DMS79 treated with DMSO at 0.1 percent for 48 hours (cell line): ENCODE results near the gene AVP.
"Not testable (repeated sequence)": the region's sequence is repeated elsewhere in the genome, so short reads cannot be mapped to it uniquely, and the experiment has no call there.

ENCODE experiments used
- DNase-seq: peaks from one replicate; lab custom pipeline; 2025; lab: John Stamatoyannopoulos, UW

The AVP gene

DNA sequence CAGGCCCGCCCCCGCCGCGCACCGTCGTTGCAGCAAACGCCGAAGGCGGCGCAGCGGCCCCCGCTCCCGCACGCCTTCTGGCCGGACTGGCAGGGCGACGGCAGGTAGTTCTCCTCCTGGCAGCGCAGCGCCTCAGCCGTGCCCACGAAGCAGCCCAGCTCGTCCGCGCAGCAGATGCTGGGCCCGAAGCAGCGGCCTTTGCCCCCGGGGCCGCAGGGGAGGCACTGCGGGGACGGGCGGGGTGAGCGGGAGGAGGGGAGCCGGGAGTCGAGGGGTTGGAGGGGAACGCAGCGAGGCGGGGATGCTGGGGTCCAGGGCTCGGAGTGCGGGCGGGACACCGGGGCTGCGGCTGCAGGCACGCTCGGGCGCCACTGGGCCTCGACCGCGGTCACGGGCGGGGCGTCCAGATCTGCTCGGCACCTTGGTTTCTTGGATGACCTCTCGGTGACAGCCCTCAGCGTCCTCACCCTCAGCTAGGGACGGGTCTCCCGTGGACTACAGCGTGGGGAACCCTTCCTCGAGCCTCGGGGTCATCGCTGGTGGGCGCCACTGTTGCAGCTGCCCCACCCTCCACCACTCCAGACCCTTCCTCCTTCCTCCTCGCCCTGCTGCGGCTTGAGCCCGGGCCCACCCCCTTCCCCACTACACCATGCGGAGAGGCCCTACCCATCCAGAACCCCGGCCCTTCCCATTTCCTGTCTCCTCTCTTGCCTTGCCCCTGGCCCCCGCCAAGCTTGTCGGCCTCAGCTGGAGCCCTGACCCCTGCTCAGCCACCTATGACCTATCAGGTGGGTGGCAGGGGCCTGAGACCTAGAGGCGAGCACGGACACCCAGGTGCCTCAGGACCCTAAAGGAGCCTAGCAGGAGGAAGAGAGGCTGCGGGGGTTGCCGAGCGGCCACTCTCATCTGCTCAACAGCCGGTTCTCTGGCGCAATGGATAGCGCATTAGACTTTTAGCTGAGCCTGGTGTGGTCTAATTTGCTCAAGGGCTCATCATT lies 1.3 kb downstream of the AVP start:
- no peak for DNase-seq

DNA sequence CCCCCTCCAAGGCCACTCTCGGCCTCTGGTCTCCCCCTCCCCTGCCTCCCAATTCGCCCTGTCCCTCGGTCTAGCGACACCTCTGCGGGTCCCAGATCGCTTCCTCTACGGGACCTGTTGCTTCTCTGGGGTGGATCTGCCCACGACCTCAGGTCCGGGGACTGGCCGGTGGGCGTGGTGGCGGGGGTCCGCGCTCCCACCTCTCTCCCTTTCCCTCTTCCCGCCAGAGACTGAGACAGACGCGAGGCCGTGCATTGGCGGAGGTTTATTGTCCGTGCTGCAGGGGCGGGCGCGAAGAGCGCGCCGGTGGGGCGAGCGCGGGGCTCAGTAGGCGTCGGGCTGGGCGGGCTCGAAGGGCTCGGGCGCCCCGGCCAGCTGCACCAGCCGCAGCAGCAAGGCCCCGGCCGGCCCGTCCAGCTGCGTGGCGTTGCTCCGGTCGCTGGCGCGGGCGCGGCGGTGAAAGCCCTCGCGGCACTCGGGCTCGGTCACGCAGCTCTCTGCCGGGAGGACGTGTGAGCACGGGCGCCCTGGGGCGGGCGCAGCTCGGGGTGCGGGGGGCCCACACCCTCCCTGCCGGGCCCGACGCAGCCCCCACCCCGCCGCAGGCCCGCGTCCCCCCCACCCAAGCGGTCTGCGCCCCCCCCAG lies 2.1 kb downstream of the AVP start:
- DNase-seq: no peak

DNA sequence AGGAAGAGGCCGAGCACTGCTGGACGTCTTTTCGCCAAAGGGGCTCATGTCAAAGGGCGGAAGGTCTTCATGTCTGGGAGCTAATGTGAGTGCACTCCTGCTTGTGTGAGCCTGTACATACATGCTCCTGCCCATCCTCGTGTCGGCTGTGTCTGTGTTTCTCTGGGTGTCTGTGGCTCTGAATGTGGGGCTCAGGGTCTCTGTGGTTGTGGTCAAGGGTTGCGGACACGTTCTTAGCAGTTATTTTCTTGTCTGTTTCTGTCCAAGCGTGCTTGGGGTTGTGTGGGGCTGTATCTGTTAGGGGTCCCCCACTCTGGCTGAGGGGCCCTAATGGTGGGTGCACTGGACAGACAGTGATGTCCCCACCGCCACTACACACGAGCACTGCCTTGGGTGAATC lies 2.9 kb downstream of the AVP start:
- no peak for DNase-seq

DNA sequence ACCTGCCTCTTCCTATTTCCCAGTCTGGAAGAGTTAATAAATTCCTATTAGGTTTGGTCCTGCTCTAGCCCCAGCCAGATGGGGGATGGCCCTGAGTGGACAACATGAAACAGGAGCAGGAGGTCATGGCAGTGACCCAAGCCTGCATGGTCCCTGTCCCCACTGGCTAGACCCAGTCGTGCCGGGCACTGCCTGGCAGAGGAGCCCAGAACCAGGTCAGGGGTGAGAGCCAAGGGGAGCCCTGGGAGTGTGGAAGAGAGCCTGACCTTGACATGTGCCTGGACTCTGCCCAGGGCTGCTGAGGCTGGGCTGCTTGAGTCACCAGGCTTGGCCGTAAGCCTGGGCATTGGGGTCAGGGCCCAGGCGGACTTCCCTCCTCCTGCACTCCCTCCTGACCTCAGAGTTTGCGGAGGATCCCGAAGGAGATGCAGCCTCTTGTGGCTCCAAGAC lies 3.6 kb downstream of the AVP start:
- DNase-seq: no peak

DNA sequence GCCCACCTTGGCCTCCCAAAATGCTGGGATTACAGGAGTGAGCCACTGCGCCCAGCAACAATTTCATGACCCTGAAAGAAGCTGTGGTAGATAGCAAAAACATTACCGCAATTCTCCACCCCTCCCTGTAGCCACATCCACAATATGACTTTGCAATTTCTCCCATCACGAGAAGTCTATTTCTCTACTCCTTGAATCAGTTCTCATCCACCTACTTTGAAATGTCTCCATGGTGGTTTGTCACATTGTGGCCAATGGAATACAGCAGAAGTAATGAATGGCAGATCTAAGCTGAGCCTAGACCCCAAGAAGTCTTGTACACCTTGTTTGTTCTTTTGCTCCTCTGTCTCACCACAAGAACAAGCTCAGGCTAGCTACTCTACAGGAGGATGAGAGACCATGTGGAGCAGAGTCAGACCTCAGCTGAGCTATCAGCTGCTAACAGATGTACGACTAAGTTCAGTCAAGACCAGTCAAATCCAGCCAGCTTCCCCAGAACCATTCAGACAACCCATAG lies 6.8 kb downstream of the AVP start:
- DNase-seq: no peak

DNA sequence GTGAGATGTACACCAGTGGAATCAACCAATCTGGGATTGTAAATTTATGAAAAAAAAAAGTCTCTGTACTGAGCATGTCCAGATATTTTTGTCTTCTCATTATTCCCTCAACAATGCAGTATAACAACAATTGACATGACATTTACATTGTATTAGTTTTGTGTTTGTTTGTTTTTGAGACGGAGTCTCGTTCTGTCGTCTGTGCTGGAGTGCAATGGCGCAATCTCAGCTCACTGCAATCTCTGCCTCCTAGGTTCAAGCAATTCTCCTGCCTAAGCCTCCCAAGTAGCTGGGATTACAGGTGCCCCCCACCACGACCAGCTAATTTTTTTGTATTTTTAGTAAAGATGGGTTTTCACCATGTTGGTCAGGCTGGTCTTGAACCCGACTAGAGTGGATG lies 9.2 kb downstream of the AVP start:
- DNase-seq: not testable (repeated sequence)

DNA sequence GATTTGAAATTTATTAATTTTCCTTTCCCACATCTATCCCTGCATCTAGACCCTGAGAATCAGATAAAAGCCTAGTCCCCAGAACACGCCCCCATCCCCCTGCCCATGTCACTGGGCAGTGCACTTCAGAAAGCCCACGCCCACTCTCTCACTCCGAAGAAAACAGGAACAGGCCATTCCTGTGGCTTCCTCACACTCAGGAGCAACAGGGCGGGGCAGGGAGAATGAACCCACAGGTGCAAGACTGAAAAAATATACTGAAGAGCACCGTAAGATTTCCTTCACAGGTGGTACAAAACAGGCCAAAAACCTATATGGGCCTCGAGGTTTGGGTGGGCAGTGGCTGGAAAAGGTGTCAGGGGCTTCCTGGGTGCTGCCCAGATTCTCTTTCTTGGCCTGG lies 9.7 kb downstream of the AVP start:
- DNase-seq: no peak

DNA sequence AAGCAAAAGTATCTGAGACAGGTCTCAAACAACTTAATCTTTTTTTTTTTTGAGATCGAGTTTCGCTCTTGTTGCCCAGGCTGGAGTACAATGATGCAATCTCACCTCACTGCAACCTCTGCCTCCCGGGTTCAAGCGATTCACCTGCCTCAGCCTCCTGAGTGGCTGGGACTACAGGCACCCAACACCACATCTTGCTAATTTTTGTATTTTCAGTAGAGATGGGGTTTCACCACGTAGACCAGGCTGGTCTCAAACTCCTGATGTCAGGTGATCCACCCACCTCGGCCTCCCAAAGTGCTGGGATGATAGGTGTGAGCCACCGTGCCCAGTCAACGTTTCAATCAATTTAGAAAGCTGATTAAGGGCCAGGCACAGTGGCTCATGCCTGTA lies 11.3 kb downstream of the AVP start:
- DNase-seq: not testable (repeated sequence)

DNA sequence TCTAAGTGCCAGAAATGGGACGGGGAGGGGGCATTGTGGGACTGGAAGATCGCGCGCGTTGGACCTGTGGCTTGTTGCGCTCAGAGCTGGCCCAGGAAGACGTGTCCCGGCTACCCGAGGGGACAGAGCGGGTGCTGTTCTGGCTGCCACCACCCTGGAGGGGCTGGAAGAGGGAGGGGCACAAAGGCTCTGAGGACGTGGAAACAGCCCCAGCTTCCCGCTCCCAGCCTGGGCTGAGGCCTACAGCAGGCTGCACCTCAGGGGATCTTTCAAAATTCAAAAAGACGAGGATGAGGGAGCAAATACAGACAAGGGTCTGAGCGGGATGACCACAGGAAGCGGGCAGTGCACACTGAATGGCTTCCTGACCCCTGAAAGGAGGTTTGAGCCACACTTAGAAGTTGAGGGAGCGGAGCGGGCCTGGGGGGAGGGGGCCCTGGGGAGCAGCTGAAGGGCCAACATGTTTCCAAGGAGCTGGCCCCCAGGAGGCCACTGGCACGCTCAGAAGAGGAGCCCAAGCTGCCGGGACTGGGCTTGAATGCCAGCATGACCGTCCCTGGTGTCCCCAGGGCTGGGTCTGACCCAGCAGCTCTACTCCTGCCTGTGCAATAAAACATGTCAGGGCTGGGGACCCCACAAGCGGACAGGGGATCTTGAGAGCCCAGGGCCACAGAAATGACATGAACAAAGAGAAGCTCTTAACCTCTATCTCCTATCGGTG lies 11.8 kb downstream of the AVP start:
- no peak for DNase-seq

DNA sequence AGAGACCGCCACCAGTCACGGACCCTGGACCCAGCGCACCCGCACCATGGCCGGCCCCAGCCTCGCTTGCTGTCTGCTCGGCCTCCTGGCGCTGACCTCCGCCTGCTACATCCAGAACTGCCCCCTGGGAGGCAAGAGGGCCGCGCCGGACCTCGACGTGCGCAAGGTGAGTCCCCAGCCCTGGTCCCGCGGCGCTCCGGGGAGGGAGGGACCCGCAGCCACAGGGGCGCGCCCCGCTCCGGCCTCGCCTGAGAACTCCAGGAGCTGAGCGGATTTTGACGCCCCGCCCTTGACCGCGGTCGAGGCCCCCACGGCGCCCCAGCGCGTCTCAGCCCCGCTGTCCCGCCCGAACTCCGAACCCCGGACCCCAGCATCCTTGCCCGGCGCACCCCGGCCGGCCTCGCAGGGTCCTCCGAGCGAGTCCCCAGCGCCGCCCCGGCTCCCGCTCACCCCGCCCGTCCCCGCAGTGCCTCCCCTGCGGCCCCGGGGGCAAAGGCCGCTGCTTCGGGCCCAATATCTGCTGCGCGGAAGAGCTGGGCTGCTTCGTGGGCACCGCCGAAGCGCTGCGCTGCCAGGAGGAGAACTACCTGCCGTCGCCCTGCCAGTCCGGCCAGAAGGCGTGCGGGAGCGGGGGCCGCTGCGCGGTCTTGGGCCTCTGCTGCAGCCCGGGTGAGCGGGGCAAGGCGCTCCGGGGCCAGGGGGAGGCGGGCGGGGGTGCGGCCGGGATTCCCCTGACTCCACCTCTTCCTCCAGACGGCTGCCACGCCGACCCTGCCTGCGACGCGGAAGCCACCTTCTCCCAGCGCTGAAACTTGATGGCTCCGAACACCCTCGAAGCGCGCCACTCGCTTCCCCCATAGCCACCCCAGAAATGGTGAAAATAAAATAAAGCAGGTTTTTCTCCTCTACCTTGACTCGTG lies 12.7 kb downstream of the AVP start, which contains the start of gene OXT:
OXT (plus strand) TSS at position 11 of the 920 bp plus-strand sequence; CDS start at position 47, 36 bp downstream.
- DNase-seq: no peak

DNA sequence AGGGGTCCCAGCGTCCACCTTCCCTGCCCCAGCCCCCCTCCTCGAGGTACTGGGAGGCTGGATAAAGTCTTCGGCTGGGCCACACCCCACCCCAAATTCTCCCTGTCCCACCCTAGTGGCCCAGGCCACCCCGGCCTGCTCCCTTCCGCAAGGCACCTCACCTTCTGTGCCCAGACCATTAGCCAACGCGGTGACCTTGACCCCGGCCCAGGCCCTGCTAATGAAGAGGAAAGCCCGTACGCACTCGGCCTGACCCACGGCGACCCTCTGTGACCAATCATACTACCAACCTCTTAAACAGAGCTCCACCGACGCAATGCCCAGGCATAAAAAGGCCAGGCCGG lies 13.3 kb downstream of the AVP start:
- DNase-seq: no peak

DNA sequence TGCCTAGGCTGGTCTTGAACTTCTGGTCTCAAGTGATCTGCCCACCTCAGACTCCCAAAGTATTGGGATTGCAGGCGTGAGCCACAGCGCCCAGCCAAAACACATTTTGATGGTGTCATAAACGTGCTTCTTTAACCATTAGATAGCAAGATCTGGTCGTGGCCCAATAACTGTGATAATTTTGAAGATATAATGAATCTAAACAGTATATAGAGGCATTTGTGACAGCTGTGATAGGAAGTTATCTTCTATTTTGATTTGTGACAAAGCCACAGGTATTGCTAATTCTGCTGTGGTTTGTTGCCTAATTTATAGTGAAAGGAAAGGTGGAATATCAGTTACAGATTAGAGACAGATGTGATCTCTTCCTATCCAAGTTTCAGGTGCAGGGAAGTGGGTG lies 13.8 kb downstream of the AVP start:
- DNase-seq: no peak

DNA sequence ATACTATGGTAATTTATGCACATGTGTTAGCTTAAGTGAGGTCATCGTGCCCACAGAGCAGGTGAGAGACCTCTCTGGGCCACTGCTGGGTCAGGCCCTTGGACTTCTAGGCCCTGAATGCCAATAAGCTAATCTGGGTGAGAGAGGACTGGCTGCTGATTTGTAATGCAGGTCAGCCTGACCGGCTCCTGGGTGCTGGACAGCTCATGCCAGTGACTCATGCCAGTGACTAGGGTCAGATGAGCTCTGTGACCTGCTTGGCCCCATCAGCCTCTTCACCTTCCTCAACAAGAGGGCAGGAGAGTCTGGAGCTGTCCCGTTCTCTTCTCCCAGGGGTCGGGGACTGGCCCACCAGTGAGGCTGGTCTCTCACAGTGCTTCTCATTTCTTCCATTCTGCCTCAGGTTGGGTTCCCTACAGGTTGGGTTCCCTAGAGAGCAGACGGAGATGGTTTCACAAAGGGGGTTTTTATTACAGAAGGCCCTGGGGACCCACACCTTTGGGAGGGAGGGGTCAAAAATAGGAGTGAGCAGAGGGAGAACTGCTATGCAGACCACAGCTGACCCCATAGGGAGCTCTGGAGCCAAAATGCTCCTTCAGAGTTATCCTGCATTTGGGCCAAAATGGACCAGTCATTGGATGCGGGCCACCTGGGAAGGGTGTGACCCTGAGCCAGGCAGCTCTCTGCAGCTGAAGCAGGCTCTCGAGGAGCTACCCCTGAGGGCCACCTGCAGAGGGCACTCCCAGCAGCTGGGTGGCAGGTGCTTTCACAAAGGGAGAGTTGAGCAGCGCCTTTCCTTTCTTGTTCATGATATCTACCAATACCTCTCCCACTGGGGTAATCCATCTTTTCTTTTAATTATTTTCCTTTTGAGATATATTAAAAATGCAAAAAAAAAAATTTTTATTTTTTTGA lies 15.3 kb downstream of the AVP start:
- no peak for DNase-seq

DNA sequence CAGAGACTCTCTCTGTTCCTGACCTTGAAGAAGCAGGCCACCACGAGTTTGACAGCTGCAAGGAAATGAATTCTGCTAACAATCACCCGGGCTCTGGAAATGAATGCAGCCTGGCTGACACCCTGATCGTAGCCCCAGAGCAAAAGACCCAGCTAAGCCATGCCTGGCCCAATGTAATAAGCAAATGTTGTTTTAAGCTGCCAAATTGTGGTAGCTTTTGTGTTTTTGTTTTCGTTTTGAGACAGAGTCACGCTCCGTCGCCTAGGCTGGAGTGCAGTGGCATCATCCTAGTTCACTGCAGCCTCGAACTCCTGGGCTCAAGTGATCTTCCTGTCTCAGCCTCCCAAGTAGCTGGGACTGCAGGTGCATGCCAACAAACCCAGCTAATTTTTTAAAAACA lies 16.4 kb downstream of the AVP start:
- no peak for DNase-seq

DNA sequence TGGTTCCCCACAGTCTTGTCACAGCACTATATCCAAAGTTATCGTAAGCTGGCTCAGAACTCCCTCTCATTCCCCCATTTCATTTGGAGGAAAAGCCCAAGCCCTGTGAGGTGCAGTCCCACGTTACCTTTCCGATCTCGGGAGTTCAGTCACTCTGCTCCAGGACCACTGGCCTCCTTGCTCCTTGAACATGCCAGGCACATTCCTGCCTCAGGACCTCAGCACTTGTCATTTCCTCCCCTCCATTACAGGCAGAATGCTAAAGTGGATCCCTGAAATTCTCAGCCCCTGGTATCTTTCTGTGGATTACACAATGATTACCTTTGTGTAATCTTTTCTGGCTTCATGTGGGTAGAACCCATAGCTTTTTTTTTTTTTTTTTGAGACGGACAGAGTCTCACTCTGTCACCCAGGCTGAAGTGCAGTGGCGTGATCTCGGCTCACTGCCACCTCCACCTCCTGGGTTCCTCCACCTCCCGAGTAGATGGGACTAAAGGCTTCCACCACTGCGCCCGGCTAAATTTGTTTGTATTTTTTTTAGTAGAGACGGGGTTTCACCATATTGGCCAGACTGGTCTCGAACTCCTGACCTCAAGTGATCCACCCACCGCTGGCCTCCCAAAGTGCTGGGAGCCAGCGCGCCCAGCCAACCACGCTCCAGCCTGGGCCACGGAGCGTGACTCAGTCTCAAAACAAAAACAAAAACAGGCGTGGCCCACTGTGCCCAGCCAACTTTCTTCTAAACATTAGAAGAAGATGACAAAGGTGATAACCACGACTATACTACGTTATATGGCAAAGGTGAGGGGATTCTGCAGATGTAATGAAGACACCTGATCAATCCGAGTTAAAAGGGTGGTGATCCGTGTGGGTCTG lies 17.1 kb downstream of the AVP start:
- DNase-seq: no peak

DNA sequence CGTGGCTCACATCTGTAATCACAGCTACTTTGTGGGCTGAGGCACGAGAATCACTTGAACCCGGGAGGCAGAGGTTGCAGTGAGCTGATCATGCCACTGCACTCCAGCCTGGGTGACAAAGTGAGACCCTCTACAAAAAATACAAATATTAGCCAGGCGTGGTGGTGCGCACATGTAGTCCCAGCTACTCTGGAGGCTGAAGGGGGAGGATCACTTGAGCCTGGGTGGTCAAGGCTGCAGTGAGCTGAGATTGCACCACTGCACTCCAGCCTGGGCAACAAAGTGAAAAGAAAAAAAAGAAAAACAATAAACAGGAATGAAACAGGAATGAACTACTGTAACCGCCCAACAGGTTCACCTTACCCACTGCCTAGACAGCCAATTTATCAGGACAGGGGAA lies 20.4 kb downstream of the AVP start:
- not testable (repeated sequence) for DNase-seq

DNA sequence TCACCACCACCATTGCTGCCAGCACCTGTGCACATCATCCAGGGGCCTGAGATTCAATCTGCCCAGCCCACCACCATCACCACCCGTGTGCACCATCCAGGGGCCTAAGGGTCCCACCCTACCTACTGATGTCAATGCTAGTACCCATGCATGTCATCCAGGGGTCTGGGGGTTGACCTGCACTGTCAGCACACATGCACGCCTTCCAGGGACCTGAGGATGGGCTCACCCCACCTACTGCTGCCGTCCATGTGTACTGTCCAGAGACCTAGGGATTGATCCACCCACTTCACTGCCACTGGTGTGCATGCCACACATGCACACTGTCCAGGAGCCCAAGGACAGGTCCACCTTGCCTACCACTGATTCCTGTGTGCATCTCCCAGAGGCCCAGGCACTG lies 25.0 kb downstream of the AVP start:
- DNase-seq: no peak

DNA sequence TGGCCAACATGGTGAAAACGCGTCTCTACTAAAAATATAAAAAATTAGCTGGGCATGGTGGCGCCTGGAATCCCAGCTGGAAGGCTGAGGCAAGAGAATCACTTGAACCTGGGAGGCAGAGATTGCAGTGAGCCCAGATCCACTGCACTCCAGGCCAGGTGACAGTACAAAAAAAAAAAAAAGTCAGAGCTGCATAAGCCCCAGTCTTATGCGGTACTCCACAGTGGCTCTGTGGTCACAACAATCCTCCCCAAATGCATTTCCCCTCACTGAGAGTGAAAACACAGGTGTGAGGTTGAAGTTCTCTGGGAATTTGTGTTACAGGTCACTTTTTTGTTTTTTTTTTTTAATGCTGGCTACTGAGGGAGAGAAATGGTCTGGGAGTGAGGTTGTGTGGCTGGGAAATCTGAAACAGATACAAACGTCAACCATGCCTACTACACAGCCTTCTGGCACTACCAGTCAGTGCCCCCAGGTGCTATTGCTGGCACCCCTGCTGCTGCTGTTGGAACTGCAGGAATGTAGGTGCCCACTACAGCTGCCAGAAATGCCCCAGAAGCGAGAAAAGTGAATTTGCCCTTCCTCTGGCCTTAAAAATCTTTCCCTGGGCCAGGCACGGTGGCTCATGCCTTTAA lies 33.0 kb downstream of the AVP start:
- DNase-seq: no peak
